OCI-M2 (cell line): ENCODE data around the gene ZBP1.

Experiments
- DNase-seq: peaks from one replicate; lab custom pipeline; 2025; ENCODE audit not compliant: unreplicated experiment; lab: John Stamatoyannopoulos, UW

ZBP1 gene

DNA sequence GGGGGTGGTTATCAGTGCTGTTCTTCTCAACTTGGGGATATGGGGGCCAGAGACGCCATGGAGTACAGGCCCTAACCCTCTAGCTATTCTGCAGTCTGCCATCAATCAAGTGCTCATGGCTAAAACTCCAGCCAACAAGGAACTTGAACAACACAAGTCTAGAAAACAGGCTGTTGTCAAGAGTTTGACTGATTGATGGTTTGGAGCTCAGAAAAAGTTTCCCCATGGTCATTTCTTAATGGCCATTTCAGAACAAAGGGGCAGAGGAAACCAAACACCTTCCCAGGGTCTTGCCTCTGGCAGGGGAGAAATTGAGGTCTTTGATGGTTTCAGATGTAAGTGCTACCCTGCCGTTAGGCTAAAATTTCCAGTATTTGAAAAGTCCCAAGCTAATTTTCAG is 44.2 kb downstream of the ZBP1 start:
- no peak for DNase-seq

DNA sequence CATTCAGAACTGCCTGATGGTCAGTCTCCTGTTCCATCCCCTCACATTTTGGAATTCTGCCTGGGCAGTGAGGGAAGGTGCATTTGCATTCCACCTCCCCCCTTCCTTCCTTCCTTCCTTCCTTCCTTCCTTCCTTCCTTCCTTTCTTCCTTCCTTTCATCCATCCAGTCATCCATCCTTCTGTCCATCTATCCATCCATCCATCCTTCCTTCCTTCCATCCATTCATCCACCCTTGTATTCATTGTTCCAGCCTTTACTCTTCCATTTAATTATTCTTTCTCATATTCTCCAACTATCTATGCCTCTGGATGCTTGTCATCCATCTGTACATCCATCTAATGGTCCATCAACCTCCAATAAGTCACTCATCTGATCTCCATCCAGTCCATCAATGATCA is 45.3 kb downstream of the ZBP1 start:
- DNase-seq = no peak

DNA sequence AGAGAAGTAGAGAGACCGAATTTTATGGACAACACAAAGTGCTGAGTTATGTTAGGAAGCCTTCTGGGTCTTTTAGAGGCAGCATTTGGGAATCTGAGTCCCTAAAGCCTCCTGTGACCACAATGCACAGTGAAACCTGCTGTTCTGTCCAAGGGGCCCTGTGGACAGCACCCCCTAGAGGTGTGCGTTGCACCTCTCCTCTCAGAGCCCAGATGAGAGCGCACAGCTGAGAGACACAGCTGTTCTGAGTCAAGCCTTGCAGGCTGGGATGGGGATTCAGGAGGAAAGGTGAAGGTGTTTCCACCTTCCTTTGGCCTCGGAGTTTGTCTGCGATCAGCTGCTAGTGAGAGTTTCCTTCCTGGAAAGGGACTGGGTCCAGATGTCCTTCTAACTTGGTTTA is 46.3 kb downstream of the ZBP1 start:
- DNase-seq = no peak

DNA sequence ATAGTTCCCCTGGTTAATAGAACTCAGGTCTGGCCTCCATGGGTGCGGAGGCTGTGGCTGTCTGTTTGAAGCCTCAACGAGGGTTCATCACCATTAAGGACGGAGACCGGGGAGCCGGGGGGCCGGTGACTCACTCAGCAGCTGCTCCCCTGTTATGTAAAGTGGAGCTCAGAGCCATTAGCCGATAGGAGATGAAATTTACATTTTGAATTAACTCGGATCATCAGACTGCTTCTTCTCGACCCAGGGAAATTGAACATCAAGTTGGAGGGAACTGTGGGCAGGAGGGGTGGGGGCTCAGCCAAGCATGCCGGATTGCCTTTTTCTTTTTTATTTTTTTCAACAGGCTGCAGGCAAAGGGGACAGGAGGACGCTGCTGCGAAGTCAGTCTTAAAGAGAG is 47.0 kb downstream of the ZBP1 start:
- no peak for DNase-seq

DNA sequence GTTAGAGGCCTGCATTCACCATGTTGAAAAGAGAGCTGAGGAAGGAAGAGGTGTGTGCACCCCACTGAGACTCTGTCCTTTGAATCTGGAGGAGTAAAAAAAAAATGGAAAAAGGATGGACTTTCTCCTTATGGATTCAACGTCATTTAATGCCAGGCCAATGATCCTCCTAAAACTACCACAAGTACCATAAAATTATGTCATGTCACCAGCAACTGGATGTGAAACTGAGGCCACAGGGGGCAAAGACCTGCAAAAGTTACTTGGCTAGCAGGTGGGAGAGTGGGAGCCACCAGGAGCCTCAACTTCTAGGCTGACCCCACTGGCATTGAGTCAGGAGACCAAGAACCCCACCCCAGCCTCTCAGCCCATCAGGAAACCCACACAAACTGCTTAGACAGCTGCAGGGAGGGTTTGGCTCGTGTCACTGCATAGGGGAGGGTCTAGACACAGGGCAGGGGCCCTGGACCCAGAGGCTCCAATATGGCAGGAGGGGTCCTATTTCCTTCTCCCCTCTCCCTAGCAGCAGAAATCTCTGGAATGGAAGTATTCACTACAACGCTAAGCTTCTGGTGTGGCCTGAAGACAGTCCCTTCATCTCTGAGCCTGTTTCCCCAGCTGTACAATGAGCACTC is 48.3 kb downstream of the ZBP1 start:
- no peak for DNase-seq

DNA sequence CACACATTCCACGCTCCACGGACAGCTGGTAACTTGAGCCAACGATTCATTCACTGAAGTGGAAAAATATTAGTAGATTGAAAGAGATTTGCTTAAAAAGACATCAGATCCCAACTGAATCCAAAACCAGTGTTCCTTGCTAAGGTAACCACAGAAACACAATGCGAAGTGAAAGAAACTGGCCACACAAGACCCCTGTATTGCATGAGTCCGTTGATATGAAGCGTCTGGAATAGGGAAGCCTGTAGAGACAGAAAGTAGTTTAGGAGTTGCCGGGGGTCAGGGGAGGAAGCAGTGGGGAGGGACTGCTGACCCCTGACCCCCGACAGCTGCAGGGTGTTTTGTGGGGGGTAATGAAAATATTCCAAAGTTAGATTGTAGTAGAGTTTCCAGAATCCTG is 49.3 kb downstream of the ZBP1 start:
- DNase-seq = no peak

DNA sequence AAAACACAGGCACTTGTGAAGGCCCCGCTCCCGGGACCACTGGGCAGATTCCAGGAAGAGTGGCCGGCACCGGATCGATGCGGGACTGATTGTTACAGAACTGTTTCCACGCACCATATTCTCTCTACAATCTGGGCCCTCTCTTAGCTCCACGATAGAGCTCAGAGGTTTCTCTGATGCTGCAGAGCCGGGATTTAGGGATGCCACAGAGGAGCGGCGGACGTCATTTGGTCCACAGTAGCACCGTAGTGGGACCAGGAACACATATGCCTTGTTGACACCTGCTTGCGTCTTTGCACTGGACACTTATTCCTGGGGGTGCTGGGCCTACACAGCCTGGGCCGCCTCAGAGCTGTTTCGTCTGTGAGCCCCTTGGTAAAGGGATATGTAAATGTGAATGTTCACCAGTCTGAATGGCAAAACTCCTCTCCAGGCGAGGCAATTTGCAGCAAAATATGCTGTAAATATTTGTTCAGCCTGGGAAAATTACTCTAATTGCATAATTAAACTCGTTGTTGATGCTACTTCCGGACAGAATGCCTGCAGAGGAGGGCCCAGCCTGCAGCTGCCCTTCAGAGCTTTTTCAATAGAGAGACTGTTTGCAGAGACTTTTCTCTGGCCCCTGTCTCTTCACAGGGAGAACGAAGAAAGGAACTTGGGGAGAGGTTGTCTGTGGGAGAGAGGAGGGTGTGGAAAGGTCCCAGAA is 49.9 kb downstream of the ZBP1 start:
- no peak for DNase-seq

DNA sequence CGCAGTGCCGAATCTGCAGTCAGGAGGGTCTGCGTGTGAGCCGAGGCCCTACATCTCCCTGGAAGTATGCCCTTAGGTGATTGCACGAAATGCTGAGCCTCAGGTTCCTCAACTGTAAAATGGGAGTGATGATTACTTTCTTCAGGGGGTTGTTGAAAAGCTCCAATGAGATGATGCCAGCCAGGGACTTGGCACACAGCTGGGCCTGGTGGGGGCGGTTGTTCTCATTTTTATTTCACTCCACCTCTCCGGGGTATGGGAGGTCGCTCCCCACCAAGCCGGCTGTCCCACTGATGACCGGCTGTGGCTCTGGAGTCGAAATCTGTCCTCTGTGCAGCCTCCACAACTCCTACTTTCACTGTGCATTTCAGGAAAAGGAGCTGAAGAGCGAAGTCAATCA is 51.3 kb downstream of the ZBP1 start:
- no peak for DNase-seq

DNA sequence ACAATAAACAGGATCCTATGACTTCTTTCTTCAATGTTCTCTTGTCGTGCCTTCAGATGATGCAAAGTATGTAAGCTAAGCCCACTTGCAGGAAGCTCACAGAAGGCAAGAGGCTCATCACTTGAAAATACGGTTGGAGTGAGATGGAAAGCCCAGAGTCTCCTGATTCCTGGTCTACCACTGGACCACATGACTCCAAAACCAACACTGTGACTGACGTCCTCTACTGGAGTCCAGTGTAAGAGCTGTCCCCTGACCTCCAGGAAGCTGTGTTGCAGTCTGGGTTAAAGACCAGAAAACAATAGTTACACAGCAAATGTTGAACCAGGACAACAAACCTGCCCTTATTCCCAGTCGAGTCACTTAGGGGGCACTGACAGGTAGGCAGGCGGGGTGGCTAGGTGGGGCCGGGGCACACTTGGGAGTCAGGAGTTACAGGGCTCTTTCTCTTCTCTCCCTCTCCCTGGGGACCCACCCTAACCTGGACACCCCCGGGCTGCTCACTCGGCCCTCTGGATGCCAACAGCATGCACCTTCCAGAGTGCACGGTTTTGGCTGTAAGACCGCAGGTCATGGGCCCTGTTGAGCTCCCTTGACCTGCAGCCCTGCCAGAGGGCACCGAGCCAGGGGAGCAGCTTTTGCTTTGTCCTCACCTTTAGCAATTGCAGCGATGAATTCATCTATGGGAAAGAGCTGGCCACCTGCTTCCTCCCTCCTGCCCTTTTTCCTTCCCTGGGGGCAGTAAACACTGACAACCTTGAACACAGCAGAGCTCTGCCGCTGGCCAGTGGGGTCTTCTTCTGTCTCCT is 51.9 kb downstream of the ZBP1 start:
- no peak for DNase-seq

DNA sequence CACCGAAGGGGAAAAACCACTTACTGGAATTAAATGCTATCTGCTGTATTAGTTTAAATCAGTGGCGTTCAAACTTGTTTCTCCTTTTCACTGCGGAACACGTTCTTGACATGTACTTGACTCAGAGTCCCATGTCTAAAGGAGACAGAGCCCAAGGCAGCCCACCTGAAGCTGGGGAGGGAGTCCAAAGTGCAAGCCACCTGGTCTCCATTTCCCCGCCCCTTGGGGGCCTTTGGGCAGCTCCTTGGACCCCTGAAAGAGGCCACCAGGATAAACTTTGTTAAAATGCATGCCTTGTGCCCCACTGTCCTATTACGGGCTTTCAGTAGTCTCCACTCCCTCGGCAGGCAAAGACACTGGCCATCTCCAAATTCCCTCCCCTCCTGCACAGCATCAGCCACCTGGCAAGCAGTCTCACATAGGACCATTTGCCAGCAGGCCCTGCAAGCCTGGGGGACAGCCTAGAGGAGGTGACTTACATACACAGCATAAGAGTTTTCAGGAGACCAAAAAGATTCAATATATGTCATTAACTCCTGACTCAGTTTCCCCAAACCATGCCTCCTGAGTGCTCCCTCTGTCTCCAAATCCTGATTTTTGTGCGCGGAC is 52.7 kb downstream of the ZBP1 start:
- no peak for DNase-seq

DNA sequence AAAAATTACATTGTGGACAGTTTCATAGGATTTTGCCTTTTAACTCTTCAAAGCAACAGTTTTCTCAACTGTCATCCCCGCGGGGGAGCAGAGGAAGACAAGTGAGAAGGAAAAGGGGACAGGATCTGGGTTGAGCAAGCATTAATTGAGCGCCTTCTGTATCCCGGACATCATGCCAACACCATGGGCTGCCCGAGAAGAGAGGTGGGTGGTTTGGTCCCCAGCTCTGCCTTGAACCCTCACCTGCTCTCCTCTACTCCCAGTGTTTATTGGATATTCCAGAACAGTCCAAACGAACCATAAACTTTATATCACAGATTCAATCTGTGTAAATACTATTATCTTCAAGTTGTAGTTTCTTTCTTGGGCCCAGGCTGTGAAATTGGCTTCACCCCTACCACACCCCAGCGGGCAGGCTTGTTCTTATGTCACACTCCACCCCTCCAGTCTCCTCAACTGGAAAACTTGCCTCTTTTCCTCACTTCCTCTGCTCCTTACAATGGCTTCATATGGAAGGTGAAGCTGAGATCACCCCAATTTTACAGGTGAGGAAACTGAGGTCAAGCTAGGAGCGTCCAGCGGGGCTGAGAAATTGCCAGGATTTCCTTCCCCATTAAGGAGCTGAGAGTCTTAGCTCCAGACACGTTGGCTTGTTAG is 53.3 kb downstream of the ZBP1 start:
- no peak for DNase-seq

DNA sequence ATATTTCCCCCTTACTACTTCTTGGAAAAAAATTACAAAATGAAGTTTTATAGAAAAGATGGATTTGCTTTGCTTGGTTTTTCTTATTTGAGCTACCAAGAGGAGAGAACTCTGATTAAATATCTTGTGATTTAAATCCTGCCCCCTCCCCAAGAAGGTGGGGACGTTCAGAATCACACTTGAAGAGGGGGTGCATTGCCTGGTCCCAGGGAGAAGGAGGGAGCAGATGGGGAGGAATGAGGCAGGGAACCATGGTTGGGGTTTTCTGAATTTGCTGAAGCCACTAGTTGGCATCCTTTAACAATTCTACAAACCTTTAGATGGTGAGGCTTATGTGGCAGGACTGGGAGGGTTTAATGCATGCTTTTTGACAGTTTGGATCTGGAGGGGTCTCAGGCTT is 53.8 kb downstream of the ZBP1 start:
- DNase-seq = no peak

DNA sequence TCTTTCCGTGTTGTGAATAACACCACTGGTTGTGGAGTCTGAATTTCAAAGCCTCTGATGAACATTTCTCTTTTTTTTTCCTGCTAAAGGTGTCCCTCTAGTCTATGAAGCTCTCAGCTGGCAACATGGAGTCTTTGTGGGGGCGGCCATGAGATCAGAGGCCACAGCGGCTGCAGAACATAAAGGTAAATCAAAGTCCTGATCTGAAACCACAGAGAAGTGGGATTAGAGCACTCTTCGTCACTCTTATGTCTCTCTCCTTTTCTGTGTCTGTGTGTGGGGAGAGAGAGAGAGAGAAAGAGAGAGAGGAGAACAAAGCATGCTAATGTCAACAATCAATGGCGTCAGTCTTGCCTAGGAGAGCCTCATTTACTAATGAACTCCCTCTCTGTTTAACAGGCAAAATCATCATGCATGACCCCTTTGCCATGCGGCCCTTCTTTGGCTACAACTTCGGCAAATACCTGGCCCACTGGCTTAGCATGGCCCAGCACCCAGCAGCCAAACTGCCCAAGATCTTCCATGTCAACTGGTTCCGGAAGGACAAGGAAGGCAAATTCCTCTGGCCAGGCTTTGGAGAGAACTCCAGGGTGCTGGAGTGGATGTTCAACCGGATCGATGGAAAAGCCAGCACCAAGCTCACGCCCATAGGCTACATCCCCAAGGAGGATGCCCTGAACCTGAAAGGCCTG is 55.1 kb downstream of the ZBP1 start:
- no peak for DNase-seq

DNA sequence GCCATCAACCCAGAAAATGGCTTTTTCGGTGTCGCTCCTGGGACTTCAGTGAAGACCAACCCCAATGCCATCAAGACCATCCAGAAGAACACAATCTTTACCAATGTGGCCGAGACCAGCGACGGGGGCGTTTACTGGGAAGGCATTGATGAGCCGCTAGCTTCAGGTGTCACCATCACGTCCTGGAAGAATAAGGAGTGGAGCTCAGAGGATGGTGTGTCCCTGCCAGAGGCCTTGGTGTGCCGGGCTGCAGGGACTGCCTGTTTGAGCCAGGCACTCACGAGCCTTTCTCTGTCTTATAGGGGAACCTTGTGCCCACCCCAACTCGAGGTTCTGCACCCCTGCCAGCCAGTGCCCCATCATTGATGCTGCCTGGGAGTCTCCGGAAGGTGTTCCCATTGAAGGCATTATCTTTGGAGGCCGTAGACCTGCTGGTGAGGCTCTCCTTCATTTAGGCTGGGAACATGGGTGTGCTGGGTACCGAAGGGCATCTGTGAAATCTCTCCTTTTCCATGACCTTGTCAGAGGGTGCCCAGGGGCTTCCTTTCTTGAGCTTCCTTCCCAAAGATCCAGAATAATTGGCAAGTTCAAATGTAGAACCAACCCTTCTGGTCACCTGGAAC is 55.9 kb downstream of the ZBP1 start:
- DNase-seq = no peak

DNA sequence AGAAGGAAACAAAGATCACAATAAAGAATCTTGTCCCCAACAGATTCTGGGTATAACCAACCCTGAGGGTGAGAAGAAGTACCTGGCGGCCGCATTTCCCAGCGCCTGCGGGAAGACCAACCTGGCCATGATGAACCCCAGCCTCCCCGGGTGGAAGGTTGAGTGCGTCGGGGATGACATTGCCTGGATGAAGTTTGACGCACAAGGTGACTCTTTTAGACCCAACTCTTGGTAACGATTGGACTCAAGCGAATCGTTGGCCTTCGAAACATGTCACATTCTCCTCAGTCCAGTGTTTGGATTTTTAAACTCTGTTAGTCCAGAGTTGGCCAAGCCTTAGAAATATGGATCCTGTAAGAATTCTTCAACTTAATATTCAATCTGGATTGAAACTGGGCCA is 56.7 kb downstream of the ZBP1 start:
- no peak for DNase-seq

DNA sequence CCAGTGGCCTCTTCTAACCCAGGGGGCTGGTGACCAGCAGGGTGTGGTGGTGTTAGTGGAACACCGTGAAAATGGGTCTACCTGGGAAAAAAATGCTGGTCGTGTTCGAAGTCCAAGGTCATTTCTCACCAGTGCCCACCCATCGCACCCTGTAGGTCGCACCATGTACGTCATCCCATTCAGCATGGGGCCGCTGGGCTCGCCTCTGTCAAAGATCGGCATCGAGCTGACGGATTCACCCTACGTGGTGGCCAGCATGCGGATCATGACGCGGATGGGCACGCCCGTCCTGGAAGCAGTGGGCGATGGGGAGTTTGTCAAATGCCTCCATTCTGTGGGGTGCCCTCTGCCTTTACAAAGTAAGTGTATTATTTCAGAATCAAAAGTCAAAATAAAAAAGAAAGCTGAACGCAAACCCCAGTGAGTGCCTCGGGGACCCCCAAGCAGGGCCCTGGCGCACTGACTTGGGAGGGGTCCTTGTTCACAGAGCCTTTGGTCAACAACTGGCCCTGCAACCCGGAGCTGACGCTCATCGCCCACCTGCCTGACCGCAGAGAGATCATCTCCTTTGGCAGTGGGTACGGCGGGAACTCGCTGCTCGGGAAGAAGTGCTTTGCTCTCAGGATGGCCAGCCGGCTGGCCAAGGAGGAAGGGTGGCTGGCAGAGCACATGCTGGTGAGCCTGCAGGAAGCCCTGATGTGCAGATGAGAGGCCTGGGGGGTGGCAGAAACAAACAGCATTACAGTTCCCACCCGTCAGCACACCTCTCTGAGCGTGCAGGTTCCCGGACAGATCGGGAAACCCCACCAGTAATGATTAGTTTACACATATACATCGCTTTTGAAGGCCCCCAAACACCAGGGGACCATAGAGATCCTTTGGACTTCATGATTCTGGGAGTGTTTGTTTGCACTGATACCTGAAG is 57.4 kb downstream of the ZBP1 start:
- no peak for DNase-seq

DNA sequence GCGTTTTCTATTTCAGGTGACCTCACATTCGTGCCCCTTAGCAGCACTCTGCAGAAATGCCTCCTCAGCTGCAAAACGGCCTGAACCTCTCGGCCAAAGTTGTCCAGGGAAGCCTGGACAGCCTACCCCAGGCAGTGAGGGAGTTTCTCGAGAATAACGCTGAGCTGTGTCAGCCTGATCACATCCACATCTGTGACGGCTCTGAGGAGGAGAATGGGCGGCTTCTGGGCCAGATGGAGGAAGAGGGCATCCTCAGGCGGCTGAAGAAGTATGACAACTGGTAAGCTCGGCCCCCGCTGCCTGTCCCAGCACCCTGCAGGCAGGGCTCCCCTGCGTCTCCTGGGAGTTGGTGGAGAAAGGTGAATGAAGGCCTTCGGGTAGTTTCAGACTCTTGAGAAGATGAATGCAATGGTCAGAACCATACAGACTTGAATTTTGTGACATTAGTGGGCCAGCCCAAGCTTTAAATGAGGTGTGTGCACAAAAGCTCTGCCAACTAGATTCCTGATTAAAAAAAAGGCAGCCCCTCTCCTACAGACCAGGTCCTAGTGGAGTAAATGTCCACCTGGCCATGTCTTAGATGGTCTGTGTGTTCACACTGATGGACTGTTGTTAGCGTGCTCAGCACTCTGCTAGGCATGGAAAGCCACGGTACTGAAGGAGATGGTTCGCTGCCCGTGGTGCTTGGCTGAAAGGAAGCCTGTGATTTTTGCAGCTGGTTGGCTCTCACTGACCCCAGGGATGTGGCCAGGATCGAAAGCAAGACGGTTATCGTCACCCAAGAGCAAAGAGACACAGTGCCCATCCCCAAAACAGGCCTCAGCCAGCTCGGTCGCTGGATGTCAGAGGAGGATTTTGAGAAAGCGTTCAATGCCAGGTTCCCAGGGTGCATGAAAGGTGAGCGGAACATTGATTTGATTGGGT is 58.6 kb downstream of the ZBP1 start:
- DNase-seq = no peak
